Karpas-422 (cell line): ENCODE results near the gene CDON. TPM values are rescaled to one million over a fixed set of nuclear protein-coding genes. Genes with fewer than 3 reads are reported as not detected.

Experiments used
- DNase-seq: peaks from one replicate; pipeline ENCODE4 v3.0.0-alpha.2; 2015
- H2AFZ ChIP-seq: fragments of 200-600 bp; sonication (generic); 2 replicates; pipeline ENCODE4 v1.6.1; 2014; ENCODE audit warnings: antibody characterized with exemption, low read length, mixed read lengths
- H3K27ac ChIP-seq: fragments of 200-600 bp; sonication (generic); 2 replicates; pipeline ENCODE4 v1.5.1; 2014; ENCODE audit warnings: mild to moderate bottlenecking, low read length, moderate library complexity
- H3K27me3 ChIP-seq: fragments of 200-600 bp; sonication (generic); 2 replicates; pipeline ENCODE4 v1.6.1; 2014; ENCODE audit warnings: low read length, mixed read lengths
- H3K36me3 ChIP-seq: fragments of 200-600 bp; sonication (generic); 2 replicates; pipeline ENCODE4 v1.6.1; 2014; ENCODE audit warnings: low read length, mixed read lengths; ENCODE audit not compliant: insufficient read depth
- H3K4me1 ChIP-seq: fragments of 200-600 bp; sonication (generic); 2 replicates; pipeline ENCODE4 v1.6.1; 2014; ENCODE audit warnings: mild to moderate bottlenecking, low read length, mixed read lengths
- H3K4me2 ChIP-seq: fragments of 200-600 bp; sonication (generic); 2 replicates; pipeline ENCODE4 v1.6.1; 2014; ENCODE audit warnings: low read length, low read depth, mild to moderate bottlenecking; ENCODE audit not compliant: poor library complexity, severe bottlenecking
- H3K4me3 ChIP-seq: fragments of 200-600 bp; sonication (generic); 2 replicates; pipeline ENCODE4 v1.5.1; 2014; ENCODE audit warnings: mild to moderate bottlenecking, antibody characterized with exemption, low read length, mixed read lengths
- H3K79me2 ChIP-seq: fragments of 200-600 bp; sonication (generic); 2 replicates; pipeline ENCODE4 v1.6.1; 2014; ENCODE audit warnings: mild to moderate bottlenecking, low read length, mixed read lengths
- H3K9ac ChIP-seq: fragments of 200-600 bp; sonication (generic); 2 replicates; pipeline ENCODE4 v1.6.0; 2014; ENCODE audit warnings: low read length
- H3K9me2 ChIP-seq: fragments of 200-600 bp; sonication (generic), shearing (Covaris generic); replicated peaks from 2 replicates; pipeline ENCODE4 v1.6.0; 2014; ENCODE audit warnings: mild to moderate bottlenecking, low read length, moderate library complexity; ENCODE audit not compliant: insufficient read depth
- H3K9me3 ChIP-seq: fragments of 300-700, 200-600 bp; sonication (generic); 2 replicates; pipeline ENCODE4 v1.6.1; 2014; ENCODE audit warnings: low read length, mixed read lengths
- H4K20me1 ChIP-seq: fragments of 200-600 bp; sonication (generic); 2 replicates; pipeline ENCODE4 v1.6.1; 2014; ENCODE audit warnings: mild to moderate bottlenecking, antibody characterized with exemption, low read length, low read depth; ENCODE audit not compliant: insufficient read depth
- total RNA-seq: library from RNA; depleted of rRNA; stranded (reverse); fragments of >200 nt; shearing (Covaris generic); gene quantifications from 2 replicates; pipeline ENCODE4 v1.2.3, GENCODE V29; 2014; ENCODE audit warnings: low replicate concordance

CDON gene
- total RNA-seq, 1 experiment from 2014 or later = 2.1 TPM

- Histone ChIP-seq H3K4me2 (no peak overlapping the region), H3K9me2 (no peaks in the 10 kb centered on the region), H3K9ac (no peak overlapping the region), H3K27me3 (no peaks in the 10 kb centered on the region), H3K9me3 (no peaks in the 10 kb centered on the region), H3K27ac (no peak overlapping the region), H2AFZ (no peak overlapping the region), H3K4me1 (no peaks in the 10 kb centered on the region), H4K20me1 (no peaks in the 10 kb centered on the region), H3K79me2 (no peaks in the 10 kb centered on the region), H3K36me3 (no peaks in the 10 kb centered on the region), H3K4me3 (no peak overlapping the region)
- no peak for DNase-seq
Observed at GRCh38 chr11:126046570-126047195, 16.0 kb downstream of the CDON start.

DNA sequence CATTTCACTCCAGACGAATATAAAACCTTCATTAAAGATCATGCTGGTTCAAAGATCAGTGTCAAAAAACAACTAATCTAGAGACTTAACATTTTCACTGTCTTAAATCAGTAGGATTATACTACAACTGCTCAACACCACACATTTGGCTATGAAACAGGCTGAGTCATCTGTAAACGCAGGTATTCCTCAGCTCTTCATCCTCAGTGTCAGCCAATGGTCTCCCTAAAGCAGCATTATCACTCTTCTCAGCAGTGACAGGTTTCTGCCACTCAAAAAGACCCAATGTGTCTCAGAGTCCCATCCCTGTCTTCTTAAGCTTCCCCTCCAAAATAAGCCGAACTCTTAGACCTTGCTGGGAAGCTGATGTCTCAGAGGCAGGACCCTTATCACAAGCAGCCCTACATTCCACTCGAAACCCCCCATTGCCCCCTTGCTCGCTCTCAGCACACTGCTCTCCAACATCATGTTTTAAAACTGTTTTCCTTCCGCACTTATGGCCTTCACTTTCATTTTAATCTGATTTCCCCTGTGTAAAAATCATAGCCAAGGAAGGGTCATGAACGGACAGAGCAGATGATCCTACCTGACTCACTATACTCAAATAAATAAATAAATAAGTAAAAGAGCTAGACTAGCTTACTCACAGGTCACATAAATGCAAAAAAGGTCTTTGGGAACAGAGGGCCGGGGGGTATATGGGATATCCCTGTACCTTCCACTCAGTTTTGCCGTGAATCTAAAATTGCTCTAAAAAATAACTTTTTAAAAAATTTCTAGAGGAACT, 23.0 kb downstream of the CDON start:
- Histone ChIP-seq H3K4me2 (no peak overlapping the region), H3K4me1 (no peaks in the 10 kb centered on the region), H3K27ac (no peak overlapping the region), H3K79me2 (no peaks in the 10 kb centered on the region), H3K9me3 (no peaks in the 10 kb centered on the region), H2AFZ (no peak overlapping the region), H3K4me3 (no peak overlapping the region), H3K9ac (no peak overlapping the region), H3K9me2 (no peaks in the 10 kb centered on the region), H4K20me1 (no peaks in the 10 kb centered on the region), H3K27me3 (no peaks in the 10 kb centered on the region), H3K36me3 (no peaks in the 10 kb centered on the region)
- DNase-seq = no peak

- no peaks in the 10 kb centered on the region for H4K20me1 ChIP-seq
- no peak overlapping the region for H3K27ac ChIP-seq
- no peak overlapping the region for H3K4me2 ChIP-seq
- H3K9ac ChIP-seq = no peak overlapping the region
- H2AFZ ChIP-seq = no peak overlapping the region
- no peaks in the 10 kb centered on the region for H3K79me2 ChIP-seq
- no peaks in the 10 kb centered on the region for H3K9me2 ChIP-seq
- H3K27me3 ChIP-seq = no peaks in the 10 kb centered on the region
- no peak for DNase-seq
- no peaks in the 10 kb centered on the region for H3K9me3 ChIP-seq
- no peaks in the 10 kb centered on the region for H3K36me3 ChIP-seq
- no peaks in the 10 kb centered on the region for H3K4me1 ChIP-seq
- no peak overlapping the region for H3K4me3 ChIP-seq
Observed at GRCh38 chr11:126035718-126036117, 26.9 kb downstream of the CDON start.

GRCh38 chr11:126034933-126035425, 27.7 kb downstream of the CDON start:
- DNase-seq = no peak
- no peaks in the 10 kb centered on the region for H3K79me2 ChIP-seq
- H3K27me3 ChIP-seq = no peaks in the 10 kb centered on the region
- H3K36me3 ChIP-seq = no peaks in the 10 kb centered on the region
- H3K9me2 ChIP-seq = no peaks in the 10 kb centered on the region
- no peak overlapping the region for H2AFZ ChIP-seq
- H3K4me3 ChIP-seq = no peak overlapping the region
- no peak overlapping the region for H3K27ac ChIP-seq
- H4K20me1 ChIP-seq = no peaks in the 10 kb centered on the region
- no peaks in the 10 kb centered on the region for H3K4me1 ChIP-seq
- no peak overlapping the region for H3K9ac ChIP-seq
- H3K4me2 ChIP-seq = no peak overlapping the region
- H3K9me3 ChIP-seq = no peaks in the 10 kb centered on the region

DNA sequence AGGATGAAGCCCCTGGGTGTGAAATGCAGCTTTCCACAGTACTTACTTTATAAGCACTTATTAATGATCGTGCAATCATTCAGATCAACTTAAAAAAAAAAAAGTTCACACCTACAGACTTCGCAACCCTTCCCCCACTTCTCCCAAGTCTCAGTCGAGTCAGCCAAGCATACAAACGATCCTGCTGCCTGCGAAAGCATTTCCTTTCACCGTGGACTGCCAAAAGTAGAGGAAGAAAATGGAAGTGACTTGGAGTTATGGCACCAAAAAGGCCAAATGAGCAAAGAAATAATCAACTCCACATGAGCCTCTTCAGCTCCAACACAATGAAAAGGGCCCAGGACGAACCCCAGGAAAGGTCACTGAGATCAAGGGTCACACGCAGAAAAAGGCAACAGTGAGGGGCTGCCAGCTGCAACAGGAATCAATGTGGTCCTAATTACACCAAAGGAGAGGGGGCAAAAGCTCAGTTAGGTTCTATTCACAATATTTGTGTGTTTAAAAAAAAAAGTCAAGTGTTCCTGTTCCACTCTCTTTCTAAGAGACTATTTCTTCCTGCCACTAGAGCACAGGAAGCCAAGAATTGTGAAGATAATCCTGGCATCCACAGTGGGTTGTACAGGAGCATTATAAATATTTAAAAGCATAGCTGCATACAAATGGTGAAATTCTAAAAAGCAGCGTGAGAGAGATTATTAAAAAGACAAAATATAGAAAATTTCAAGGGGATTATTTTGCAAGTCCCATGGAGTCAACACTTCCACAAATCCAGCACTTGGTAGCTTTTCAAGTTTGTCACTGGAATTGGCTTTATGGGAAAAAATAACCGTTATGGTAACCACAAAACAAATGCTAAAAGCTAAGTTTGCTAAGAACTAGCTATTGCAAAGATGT, 28.4 kb downstream of the CDON start:
- H3K27ac ChIP-seq = no peak overlapping the region
- no peak overlapping the region for H3K4me2 ChIP-seq
- no peaks in the 10 kb centered on the region for H3K36me3 ChIP-seq
- H3K4me3 ChIP-seq = no peak overlapping the region
- H3K4me1 ChIP-seq = no peaks in the 10 kb centered on the region
- H2AFZ ChIP-seq = no peak overlapping the region
- no peaks in the 10 kb centered on the region for H3K9me3 ChIP-seq
- H3K9me2 ChIP-seq = no peaks in the 10 kb centered on the region
- H3K79me2 ChIP-seq = no peaks in the 10 kb centered on the region
- H3K27me3 ChIP-seq = no peaks in the 10 kb centered on the region
- H3K9ac ChIP-seq = no peak overlapping the region
- H4K20me1 ChIP-seq = no peaks in the 10 kb centered on the region
- no peak for DNase-seq

GRCh38 chr11:126032375-126032774, 30.3 kb downstream of the CDON start:
- Histone ChIP-seq H3K4me1 (no peaks in the 10 kb centered on the region), H2AFZ (no peak overlapping the region), H3K36me3 (no peaks in the 10 kb centered on the region), H3K27ac (no peak overlapping the region), H3K9me2 (no peaks in the 10 kb centered on the region), H3K27me3 (no peaks in the 10 kb centered on the region), H3K4me2 (no peak overlapping the region), H3K9me3 (no peaks in the 10 kb centered on the region), H4K20me1 (no peaks in the 10 kb centered on the region), H3K79me2 (no peaks in the 10 kb centered on the region), H3K4me3 (no peak overlapping the region), H3K9ac (no peak overlapping the region)
- no peak for DNase-seq

DNA sequence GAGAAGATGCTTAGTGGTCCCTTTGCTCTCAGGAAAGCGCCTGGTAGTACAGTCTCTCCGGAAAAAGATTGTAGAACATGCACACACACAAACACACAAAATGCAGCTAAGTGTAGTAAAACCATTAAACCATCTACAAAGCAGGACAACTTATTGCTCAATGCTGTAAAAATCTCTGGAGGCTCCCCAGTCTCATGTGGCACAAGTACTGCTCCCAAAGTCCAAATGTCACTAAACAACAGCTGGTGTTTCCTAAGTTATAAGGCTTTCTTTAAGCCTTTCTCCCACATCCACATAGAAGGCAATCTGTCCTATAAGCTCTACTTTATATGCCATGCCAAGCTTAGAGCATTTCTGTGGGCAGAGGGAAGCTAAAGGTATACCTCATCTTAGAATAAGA, 32.9 kb downstream of the CDON start:
- Histone ChIP-seq H3K36me3 (no peaks in the 10 kb centered on the region), H3K27ac (no peak overlapping the region), H4K20me1 (no peaks in the 10 kb centered on the region), H3K4me2 (no peak overlapping the region), H3K4me1 (no peaks in the 10 kb centered on the region), H3K79me2 (no peaks in the 10 kb centered on the region), H3K27me3 (no peaks in the 10 kb centered on the region), H2AFZ (no peak overlapping the region), H3K9me3 (no peaks in the 10 kb centered on the region), H3K4me3 (no peak overlapping the region), H3K9ac (no peak overlapping the region), H3K9me2 (no peaks in the 10 kb centered on the region)
- no peak for DNase-seq

DNA sequence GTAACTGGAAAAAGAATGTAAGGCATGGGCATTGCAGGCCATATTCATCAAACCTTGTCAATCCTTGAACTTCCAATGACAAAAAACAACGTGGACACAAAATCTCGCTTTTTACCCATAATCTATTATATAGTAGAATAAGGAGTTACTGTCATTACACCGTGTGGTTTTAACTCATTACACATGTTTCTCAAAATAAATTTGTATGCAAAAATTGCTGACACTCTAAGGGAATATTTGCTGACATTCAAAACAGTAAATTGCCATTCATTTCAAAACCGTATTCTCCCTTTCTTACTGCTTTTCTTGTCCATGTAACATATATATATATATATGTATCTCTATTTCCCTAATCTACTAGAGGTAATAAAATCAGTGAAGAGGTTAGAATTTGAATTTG, 33.4 kb downstream of the CDON start:
- H3K9me2 ChIP-seq = no peaks in the 10 kb centered on the region
- no peaks in the 10 kb centered on the region for H3K36me3 ChIP-seq
- no peak overlapping the region for H3K4me2 ChIP-seq
- H3K4me1 ChIP-seq = no peaks in the 10 kb centered on the region
- H3K9me3 ChIP-seq = no peaks in the 10 kb centered on the region
- no peak for DNase-seq
- no peaks in the 10 kb centered on the region for H3K79me2 ChIP-seq
- no peak overlapping the region for H2AFZ ChIP-seq
- no peak overlapping the region for H3K27ac ChIP-seq
- H3K4me3 ChIP-seq = no peak overlapping the region
- H4K20me1 ChIP-seq = no peaks in the 10 kb centered on the region
- no peaks in the 10 kb centered on the region for H3K27me3 ChIP-seq
- no peak overlapping the region for H3K9ac ChIP-seq
